ENCODE data around the gene HOXA9. TPM values are rescaled to one million over a fixed set of nuclear protein-coding genes. Genes with fewer than 3 reads are reported as not detected.

HOXA9 gene
- total and polyA plus RNA-seq, 2 experiments from 2014 or later = not detected

DNA sequence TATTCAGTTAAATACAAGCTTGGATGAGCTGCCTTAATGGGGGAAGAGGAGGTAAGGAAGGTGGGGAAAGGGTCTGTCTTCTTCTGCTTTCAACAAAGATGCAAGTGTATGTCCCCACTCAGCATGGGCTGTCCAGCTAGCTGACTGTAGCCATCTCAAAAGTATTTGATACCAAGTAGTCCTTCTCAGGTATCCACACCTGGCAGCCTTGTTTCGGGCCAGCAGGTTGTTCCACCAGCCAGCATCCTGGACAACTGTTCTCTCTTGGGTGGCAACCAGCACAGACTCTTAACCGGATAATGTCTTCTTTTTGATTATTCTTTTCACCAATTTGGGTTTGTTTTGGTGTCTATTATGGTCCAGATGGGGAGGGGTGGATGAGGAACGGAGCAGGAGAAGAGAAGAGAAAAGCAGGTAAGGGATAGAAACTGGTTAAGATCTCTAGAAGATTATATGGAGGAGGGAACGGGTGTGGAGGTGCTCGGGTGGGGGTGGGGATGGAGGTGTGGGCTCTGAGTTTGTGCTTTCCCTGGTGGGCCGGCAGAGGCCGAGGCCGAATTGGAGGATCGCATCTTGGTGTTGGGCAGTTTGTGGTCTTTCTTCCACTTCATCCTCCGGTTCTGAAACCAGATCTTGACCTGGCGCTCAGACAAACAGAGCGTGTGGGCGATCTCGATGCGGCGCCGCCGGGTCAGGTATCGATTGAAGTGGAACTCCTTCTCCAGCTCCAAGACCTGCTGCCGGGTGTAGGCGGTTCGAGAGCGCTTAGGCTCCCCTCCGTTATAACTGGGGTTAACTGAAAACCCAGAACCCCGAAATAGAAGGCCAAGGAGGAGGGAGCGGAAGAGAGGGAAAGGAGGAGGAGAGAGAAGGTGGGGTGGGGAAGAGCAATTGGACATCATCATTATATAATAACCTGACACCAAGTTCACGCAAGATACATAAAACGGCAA is 36.3 kb downstream of the HOXA9 start:
- Histone ChIP-seq H3K4me3 (no peak overlapping the region), H3K27ac (no peak overlapping the region), H3K36me3 (no peaks in the 10 kb centered on the region), H3K9me3 (ENCODE audit: low read depth) (no peaks in the 10 kb centered on the region), H3K4me1 (ENCODE audit: low read depth) (no peaks in the 10 kb centered on the region), H3K27me3 (peaks cover 100% of the 10 kb centered on the region)
- DNase-seq (ENCODE audit: low read depth in 1 of 2, low spot score in 1 of 2) = no peak
- TF ChIP-seq, protein P1, sequence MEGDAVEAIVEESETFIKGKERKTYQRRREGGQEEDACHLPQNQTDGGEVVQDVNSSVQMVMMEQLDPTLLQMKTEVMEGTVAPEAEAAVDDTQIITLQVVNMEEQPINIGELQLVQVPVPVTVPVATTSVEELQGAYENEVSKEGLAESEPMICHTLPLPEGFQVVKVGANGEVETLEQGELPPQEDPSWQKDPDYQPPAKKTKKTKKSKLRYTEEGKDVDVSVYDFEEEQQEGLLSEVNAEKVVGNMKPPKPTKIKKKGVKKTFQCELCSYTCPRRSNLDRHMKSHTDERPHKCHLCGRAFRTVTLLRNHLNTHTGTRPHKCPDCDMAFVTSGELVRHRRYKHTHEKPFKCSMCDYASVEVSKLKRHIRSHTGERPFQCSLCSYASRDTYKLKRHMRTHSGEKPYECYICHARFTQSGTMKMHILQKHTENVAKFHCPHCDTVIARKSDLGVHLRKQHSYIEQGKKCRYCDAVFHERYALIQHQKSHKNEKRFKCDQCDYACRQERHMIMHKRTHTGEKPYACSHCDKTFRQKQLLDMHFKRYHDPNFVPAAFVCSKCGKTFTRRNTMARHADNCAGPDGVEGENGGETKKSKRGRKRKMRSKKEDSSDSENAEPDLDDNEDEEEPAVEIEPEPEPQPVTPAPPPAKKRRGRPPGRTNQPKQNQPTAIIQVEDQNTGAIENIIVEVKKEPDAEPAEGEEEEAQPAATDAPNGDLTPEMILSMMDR (IDR thresholded peaks at IDR 0.05; ENCODE audit: low read depth, low read length) = no peak

GRCh38 chr7:27128034-27128433 is 37.3 kb downstream of the HOXA9 start:
- DNase-seq (ENCODE audit: low read depth in 1 of 2, low spot score in 1 of 2) = no peak
- no peak overlapping the region for H3K4me3 ChIP-seq
- H3K9me3 ChIP-seq (ENCODE audit: low read depth) = no peaks in the 10 kb centered on the region
- H3K4me1 ChIP-seq (ENCODE audit: low read depth) = no peaks in the 10 kb centered on the region
- H3K36me3 ChIP-seq = no peaks in the 10 kb centered on the region
- TF ChIP-seq, protein P1 (IDR thresholded peaks at IDR 0.05; ENCODE audit: low read depth, low read length) = no peak
- H3K27ac ChIP-seq = no peak overlapping the region
- H3K27me3 ChIP-seq = peaks cover 100% of the 10 kb centered on the region

DNA sequence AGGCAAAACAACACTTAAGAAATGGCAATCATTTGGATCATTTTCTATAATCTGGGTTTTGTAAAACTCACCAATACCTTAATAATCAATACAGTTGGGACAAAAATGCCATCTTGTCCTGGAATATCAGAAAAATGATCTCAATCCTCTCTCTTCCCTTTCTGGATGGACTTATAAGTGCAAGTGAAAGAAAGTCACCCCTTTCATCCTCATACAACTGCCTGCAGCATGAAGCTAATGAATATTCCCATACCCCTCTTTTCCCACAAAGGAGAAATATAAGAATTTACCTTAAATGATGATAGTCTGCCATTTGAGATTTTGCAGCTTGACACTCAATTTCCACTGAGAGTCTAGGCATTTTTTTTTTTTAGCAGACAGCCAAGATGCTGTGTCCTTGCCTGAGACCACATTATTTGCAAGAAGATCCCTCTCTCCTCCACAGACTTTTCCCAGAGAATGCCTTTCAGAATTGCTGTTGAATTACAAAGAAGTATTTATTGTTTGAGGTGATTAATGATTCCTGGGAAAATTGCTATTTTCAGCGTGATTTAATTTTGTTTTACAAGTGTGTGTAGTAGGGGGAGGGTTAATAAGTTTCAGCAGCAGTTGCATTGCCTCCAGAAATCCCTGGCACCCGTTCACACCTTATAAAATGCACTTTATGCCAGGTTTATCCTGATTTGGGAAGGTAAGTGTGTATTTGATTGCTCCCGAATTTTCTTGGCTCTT is 38.6 kb downstream of the HOXA9 start:
- TF ChIP-seq, protein P1 (IDR thresholded peaks at IDR 0.05; ENCODE audit: low read depth, low read length) = no peak
- Histone ChIP-seq H3K36me3 (no peaks in the 10 kb centered on the region), H3K9me3 (ENCODE audit: low read depth) (no peaks in the 10 kb centered on the region), H3K4me1 (ENCODE audit: low read depth) (no peaks in the 10 kb centered on the region), H3K4me3 (no peak overlapping the region), H3K27me3 (peaks cover 100% of the 10 kb centered on the region), H3K27ac (no peak overlapping the region)
- no peak for DNase-seq (ENCODE audit: low read depth in 1 of 2, low spot score in 1 of 2)

GRCh38 chr7:27125986-27126394 is 39.3 kb downstream of the HOXA9 start:
- H3K27me3 ChIP-seq = peaks cover 100% of the 10 kb centered on the region
- H3K4me3 ChIP-seq = no peak overlapping the region
- DNase-seq (ENCODE audit: low read depth in 1 of 2, low spot score in 1 of 2) = no peak

More at GRCh38 chr7:27125986-27126394, 39.3 kb downstream of the HOXA9 start:
- TF ChIP-seq, protein P1 (IDR thresholded peaks at IDR 0.05; ENCODE audit: low read depth, low read length) = no peak
- H3K9me3 ChIP-seq (ENCODE audit: low read depth) = no peaks in the 10 kb centered on the region
- H3K27ac ChIP-seq = no peak overlapping the region
- H3K36me3 ChIP-seq = no peaks in the 10 kb centered on the region
- no peaks in the 10 kb centered on the region for H3K4me1 ChIP-seq (ENCODE audit: low read depth)
